GM04503 (cell line): ENCODE data around the gene FAM114A1.
A peak's percentile ranks its signal among the peaks of the same experiment; 100 is the strongest.

ENCODE experiments used
- DNase-seq: peaks from one replicate; pipeline ENCODE4 v3.0.0-alpha.2; 2012; ENCODE audit warnings: low read depth

Gene FAM114A1

DNA sequence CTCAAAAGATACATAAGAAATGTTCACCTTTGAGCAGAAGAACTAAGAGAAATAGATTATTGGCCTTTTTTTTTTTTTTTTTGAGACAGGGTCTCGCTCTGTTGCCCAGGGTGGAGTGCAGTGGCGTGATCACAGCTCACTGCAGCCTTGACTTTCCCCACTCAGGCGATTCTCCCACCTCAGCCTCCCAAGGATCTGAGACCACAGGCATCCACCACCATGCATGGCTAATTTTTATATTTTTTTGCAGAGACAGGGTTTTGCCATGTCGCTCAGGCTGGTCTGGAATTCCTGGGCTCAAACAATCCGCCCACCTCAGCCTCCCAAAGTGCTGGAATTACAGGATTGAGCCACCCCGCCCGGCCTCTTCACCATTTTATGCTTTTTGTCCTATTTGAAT, 8.1 kb upstream of the FAM114A1 start:
- no peak for DNase-seq

DNA sequence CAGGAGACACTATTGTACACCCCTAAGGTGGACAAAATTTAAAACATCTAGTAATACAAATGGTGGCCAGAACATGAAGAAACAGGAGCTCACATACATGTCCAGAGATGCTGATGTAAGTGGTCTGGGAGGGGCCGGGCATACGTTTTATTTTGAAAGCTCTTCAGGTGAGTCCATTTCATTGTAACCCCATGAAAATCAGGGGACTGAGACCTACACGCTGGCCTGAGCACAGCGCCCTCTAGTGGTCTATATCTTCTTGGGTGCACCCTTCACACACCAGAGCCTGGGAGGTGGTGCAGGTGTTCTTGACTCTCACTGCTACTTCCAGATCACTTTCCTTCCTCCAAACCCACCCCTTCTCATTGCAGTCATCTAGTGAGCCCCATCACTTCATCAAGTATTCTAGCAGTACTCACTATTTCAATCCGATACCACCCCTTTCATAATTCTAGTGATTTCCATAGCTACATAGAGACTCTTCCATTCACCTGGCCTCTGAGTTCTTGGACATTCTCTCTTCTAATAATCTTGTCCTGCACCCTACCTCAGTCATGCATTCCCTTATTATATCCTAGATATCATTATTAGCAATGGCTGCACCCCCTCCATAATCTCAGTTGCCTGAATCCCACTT, 6.7 kb upstream of the FAM114A1 start:
- DNase-seq: no peak

DNA sequence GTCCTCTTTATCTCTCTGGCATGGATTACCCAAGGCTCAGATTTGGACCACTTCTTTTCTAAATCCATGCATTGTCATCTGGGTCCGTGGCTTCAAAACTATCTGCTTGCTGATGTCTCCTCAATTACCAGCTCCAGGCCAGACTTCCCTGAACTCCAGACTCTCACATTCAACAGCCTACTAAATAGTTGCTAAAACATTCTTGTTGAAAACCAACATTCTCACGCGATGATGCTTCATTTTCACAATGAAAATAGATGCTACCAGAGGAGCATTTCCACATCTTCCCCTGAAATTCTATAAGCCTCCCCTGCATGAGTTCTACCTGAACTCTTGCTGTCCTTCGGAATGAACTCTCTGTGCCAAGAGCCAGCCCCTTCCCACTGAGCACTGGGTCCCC, 5.8 kb upstream of the FAM114A1 start:
- DNase-seq: peak; percentile 39

DNA sequence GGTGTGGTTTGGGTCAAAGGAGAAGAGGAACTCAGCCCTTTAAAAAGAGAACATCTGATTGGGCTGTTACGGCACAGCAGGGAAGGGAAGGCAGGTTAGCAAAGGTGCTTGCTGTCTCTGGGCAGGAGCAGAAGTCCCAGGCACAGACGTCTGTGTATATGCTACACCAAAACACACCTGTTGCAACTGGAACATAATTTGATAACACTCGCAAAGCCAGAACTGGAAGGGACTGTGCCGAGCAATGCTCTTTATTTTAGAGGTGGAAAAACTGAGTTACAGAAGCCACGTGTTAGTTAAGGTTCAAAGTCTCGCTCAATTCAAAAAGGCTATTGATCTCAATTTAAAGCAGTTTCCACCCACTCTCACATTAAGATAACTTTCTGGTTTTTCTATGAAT, 2.2 kb upstream of the FAM114A1 start:
- no peak for DNase-seq

DNA sequence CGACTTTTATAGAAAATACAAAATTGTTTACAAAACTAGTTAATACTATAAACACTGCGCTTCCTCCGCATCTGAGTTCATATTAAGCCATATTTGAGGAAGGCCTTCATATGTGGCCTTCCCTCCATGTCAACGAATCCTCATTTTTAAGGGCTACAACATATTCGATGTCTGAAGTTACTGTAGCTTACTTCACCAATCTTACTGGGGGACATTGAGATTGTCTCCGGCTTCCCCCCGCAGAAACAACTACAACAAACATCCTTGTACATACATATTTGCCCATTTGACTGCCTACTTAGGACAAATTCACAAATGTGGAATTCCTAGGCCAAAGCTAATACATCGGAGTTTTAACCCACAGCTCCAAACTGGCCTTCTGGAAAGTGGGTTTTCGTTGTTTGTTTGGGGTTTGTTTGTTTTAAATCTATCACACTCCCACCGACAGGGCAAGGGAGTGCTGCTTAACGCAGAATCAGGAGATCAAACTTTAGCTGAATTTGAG, 581 bp upstream of the FAM114A1 start:
- DNase-seq: no peak

DNA sequence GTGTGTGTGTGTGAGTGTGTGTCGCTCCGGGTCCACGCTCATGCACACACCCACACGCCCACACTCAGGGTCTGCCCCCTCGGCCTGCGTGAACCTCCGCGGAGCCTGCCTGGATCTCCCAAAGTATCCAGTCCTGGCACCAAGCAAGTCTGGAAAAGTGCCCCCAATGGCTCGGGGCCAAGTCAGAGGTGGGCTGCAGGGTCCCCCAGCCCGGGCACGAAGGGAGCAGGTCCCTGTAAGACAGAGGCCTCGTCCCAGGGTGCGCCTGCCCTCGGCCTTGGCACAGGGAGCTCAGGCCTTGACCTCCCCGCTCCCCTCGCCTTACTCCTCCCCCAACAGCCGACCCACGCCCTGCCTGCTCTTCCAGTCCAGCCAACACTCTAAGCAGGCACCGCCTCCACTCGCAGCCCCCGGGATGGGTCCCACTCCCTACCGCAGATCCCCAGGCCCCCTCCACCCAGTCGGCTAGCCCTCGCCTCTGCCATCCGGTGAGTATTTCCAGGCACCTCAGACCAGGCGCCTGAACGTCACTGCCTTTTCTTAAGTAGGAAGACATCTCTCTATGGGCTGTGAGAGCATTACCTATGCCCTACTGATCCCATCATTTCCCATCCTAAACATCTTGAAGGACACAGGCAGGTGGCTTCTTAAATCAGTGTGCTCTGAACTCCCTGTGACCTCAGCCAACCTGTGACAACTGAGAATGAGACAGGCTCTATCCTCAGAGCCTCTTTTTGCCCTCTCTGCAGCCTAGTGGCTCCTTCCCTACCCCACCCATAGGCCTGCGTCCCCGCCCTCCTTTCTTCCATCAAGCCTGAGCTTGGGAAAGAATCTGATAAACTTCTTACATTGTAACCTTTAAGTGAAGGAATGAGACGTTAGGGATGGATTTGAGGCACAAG, 704 bp downstream of the FAM114A1 start:
- no peak for DNase-seq

DNA sequence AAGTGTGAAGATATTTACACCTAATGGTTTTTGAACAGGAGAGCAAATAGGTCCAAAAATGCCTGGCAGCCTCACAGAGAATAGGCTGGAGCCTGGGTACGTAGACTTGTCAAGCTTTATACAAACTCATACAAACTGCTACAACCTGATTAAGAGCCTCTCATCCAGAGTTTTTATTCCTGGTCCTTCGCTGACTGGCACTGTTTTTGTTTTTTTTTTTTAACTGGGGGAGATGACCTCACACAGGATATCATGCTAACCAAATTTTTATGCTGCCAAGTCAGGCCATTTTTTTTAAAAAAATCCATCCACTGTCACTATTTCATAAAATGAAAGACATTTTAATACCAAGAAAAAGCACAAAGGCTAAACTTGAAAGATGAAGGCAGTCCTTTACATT, 1.9 kb downstream of the FAM114A1 start:
- DNase-seq: no peak

DNA sequence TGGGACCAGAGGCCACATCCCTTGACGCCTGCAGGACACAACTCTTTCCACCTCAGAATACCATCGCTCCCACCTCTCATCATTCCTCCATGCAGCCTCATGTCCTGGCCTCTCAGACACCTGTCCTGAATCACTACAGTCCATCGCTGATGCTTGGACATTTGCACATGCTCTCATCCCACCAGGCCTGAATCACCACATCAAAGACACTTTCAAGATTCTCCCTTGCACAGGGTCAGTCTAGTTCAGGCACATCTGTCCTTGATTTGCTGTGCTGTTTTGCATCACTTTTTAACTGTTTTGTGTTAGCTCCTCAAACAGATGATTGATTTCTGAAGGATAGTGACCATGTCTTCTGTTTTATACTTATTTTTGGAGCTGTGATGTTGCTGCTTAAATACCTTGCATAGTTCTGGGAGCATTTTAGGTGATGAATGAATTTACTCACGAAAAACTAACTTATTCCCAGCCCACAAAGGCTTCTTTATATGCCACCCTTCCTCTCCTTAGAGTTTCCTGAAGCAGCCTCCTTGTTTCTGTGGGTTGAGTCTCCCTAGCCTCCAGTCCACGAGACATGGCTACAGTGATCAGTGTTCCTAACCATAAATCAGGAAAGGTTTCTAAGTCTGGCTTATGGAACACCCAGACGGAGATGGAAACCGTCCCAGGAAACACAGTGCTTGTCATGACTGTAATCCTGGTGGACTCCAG, 2.6 kb downstream of the FAM114A1 start:
- no peak for DNase-seq

DNA sequence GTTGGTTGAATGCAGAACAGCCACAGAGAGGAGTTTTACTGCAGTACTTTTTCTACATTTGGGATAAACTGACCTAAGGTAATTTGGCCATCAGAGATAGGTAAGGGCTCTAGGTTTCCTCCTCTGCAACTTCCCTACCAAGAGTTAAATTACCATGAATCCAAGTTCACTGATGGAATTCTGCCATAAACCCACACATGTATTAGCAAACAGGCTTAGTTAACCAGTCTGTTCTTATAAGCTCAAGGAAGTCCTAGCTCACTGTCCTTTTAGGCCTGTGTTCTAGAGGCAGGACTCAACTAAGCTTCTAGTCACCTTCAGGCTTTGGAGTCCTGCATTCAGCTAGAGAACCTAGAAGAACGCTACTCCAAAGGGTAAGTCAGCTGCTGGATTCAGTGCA, 4.0 kb downstream of the FAM114A1 start:
- DNase-seq: no peak

DNA sequence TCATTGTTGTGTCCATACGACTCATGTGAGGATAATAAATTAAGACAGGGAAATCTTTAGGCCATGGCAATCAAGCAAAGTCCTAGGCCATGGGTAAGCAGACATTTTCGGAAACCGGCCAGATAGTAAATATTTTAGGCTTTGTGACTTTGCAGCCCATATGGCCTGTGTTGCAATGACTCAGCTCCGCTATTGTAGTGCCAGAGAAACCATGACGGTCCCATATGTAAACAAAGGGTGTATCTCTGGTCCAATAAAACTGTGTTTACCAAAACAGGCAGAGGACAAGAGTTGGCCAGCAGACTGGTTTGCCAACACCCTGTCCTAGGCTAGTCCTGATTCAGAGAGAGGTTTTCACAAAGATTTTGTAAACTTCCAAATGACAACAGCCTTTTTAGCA, 5.0 kb downstream of the FAM114A1 start:
- peak; percentile 89 for DNase-seq

DNA sequence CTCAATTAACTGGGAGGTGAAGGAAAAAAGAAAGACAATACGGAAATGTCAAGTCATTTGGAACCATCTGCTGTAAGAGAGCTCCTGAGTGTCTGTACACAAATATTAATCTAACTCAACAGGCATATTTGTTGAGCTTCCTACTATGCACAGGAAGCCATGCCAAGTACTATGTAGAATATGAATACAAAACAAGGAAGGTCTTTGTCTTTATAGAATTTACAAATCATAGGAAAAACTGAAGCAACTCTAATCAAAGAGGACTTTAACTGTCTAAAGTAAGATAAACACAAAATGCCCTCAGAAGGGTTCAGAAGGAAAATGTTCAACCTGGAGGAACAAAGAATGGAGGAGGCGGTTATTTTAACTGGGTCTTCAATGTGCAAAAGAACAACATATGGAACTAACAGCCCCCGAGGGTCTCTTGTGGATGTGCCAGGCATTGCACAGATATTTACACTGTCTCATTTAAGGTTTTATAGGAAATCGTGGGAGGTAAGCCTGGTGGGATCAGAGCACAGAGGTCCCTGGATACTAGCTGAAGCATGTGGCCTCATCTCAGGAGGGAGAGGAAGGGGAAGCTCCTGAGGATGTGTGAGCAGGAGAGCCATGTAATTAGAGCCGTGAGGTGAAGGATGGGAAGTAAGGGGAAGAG, 5.8 kb downstream of the FAM114A1 start:
- DNase-seq: no peak

DNA sequence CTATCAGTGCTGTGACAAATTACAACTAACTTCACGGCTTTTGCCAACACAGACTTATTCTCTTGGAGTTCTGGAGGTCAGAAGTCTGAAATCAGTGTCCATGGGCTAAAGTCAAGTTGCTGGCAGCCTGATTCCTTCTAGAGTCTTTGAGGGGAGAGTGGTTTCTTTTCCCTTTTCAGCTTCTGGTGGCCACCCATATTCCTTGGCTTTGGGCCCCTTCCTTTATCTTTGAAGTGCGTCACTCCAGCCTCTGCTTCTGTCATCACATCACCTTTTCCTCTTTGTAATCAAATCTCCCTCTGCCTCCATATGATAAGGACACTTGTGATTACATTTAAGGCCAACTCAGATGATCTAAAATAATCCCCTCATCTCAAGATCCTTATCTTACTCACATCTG, 9.0 kb downstream of the FAM114A1 start:
- no peak for DNase-seq

DNA sequence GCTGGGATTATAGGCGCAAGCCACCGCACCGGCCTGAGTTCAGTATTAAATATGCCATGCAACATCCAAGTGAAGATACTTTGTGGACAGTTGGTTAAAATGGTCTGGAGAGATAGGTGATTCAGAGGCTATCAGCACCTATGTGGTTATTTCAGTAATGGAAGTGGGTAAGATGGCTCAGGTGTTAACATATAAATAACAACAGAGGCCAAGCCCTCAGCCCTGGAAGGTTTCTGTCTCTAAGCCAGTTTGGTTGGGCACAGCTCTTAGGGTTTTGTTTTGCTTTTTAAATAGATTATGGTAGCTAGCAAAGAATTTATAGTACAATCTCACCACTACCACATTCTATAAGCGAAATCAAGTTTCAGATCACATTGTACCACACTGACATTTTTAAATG, 16.6 kb downstream of the FAM114A1 start:
- DNase-seq: no peak

DNA sequence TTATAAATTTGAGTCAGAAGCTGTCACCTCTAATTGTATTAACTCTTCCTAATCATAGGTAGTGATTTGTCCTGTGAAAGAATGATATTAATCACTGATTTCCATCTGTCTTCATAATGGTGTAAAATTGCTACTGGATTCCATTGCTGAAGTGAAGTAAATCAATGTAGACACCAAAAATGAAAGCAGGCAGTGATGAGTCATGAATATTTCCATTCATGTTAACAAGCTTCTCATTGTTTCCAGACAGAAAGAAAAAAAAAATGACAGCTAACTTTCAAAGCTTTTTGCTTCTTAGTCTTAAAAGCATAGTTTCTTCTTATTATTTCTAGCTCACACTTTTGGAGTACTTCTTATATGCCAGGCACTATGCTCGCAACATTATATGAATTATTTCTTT, 21.5 kb downstream of the FAM114A1 start:
- DNase-seq: no peak

DNA sequence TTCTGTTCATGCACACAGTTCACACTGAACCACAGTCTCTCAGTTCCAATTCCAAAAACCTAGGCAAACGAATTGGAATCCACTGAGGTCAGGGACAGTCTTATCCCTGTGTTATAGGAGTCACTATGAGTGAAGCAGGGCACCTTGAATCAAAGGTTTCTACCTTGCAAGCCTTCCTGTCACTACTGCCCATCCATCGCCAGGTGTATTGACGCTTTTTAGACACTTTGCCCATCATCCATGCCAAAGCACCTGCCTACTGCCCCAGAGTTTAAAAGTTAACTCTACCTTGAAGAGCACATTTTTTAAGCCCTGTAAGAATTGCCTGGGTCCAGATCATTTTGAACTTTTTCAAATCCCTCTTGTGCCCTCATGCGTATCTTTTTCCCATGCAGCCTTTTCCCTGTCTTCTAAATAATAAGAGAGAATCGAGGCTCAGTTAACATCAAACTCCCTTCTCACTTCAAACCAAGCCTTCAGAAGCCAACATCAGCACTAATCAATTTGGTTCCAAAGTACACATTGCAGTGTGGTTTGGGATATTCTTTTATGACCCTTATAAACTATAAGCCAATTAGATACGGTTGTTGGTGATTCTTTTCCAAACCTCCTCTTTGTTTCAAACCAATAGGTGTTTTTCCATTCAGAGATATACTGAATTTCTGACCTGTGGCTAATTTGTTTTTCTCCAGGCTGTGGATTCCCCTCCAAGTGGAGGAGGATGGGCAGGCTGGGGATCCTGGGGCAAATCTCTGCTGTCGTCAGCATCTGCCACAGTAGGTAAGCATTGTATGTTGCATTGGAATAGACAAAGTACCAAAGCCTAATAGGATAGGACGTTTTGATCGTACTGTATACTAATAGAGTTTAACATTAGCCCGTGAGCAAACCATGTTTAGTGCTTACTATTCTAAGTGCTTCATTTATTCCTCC, 23.7 kb downstream of the FAM114A1 start:
- no peak for DNase-seq

DNA sequence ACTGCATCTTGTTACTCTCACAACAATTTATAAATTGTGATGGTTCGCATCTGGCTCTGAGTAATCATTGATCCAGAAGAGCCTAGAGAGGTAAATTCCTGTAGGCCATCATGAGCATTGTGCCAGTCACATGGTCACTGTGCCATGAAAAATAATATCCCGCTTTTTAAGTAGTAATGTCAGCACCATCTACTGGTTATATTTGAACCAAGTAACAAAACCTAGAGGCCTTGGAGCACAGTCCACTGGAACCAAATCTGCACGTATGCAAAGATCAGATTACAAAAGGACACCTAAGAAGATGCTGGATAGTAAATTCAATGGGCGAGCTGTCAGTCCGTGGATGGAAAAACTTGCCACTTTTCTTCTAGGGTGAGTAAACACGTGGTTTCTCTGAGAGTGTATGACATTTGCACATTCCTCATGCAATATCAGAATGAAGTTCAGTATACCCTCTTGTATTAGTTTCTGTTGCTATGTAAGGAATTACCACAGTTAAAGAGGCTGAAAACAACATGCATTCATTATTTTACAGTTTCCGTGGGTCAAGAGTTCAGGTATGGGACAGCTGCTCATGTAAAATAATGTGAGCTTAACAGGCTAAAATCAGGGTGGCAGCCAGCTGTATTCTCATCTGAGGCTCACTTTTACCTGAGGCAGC, 26.8 kb downstream of the FAM114A1 start:
- DNase-seq: no peak

DNA sequence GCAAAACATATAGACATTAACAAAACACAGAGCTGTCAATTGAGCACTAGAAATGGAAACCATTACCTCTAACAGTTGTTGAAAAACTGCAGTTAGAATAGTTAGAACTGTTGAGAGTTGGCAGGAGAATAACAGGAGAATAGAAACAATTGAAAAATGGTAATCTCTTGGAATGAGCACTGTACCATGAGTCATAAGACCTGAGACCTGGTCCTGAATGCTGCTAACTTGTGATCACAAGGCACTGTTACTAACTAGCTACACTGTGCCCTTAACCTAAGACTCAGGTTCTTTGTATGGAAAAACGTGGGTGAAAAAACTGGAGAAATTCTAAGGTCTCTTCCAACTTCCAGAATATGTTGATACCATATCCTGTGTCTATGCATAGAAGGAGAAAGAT, 29.3 kb downstream of the FAM114A1 start:
- no peak for DNase-seq

DNA sequence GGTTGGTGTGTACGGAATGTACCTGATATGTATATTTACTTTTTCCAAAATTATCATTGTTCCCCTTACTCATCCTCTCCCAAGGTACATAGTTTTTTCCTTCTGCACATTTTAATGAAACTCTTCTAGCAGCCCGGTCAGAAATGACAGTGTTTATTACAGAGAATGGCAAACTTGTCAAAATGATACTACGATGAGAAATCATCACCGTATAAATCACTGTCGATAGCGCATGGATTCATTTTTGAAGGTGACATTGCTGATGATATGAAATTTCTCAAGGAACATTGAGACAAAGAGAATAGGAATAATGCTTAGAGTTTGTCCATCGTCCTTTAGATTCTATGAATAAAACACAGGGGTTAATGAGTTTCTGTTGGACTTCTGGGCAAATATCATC, 30.6 kb downstream of the FAM114A1 start:
- no peak for DNase-seq

DNA sequence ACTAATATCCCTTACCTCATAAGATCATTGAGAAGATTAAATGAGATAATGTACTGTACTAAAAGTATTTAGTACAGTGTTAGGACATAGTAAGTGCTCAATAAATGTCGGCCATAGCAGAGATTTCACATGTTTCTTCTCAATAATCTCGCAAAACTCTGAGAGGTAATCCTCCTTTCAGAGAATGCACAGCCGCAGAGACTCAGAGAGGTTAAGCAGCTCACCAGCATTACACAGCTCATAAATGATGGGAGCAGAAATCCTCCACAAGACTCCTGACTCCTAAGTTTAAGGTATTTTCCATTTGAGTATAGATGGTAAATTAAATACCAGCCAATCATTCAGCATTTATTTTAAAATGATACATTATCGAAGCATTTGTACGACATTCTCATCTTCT, 34.6 kb downstream of the FAM114A1 start:
- DNase-seq: no peak

DNA sequence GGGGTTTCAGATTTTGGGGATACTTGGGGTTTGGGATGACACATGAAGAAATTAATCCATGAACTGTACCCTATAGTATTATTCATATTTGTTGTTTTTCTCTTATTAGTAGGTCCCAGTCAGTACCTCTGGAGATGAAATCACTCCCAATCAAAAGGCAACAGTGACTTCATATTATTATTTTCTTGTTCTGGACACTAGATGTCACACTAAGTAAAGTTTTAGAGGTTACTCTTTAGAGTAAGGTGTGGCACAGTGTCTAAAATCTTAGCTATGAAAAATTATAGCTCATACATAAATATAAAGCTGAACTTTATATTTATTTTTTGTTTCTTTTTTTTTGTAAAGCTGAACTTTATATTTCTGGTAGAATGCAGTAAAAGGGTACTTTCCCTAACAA, 35.1 kb downstream of the FAM114A1 start:
- no peak for DNase-seq
